Liver (tissue), 9 donors: ENCODE results near the gene MSH3. TPM values are rescaled to one million over a fixed set of nuclear protein-coding genes. Genes with fewer than 3 reads are reported as not detected.
A peak's percentile ranks its signal among the peaks of the same experiment; 100 is the strongest.

ENCODE experiments used
- DNase-seq: peaks from one replicate; pipeline ENCODE4 v3.0.0-alpha.2; 2017; ENCODE audit warnings: low spot score
- H3K27ac ChIP-seq, 2 donors: one replicate each; pipeline ENCODE4 v1.7.0; 2013; ENCODE audit warnings: inconsistent platforms in 2 of 2, low read length in 2 of 2, control low read depth in 1 of 2, low read depth in 1 of 2, mild to moderate bottlenecking in 1 of 2
- H3K27me3 ChIP-seq, 4 donors: one replicate each; pipeline versions ENCODE4 v1.6.1 to v1.7.0; 2013; ENCODE audit warnings: low read length in 3 of 4, inconsistent platforms in 1 of 4, mild to moderate bottlenecking in 1 of 4, moderate library complexity in 1 of 4; ENCODE audit not compliant: control insufficient read depth in 4 of 4, insufficient read depth in 4 of 4
- H3K36me3 ChIP-seq, 4 donors: one replicate each; pipeline versions ENCODE4 v1.6.1 to v1.7.0; 2013; ENCODE audit warnings: low read length in 3 of 4, mild to moderate bottlenecking in 3 of 4, low read depth in 1 of 4, moderate library complexity in 1 of 4; ENCODE audit not compliant: control insufficient read depth in 4 of 4, insufficient read depth in 3 of 4
- H3K4me1 ChIP-seq, 4 donors: one replicate each; pipeline versions ENCODE4 v1.6.1 to v1.7.0; 2013; ENCODE audit warnings: low read length in 3 of 4, mild to moderate bottlenecking in 3 of 4, moderate library complexity in 1 of 4; ENCODE audit not compliant: control insufficient read depth in 4 of 4, insufficient read depth in 4 of 4
- H3K4me3 ChIP-seq, 3 donors: one replicate each; pipeline versions ENCODE4 v1.6.1 to v1.7.0; 2013; ENCODE audit warnings: low read length in 3 of 3, control low read depth in 1 of 3, low read depth in 1 of 3, mild to moderate bottlenecking in 1 of 3
- H3K9ac ChIP-seq, 2 donors: one replicate each; pipeline ENCODE4 v1.7.0; 2013; ENCODE audit warnings: low read length in 2 of 2, mild to moderate bottlenecking in 2 of 2, moderate library complexity in 2 of 2, control low read depth in 1 of 2, low read depth in 1 of 2
- H3K9me3 ChIP-seq, 4 donors: one replicate each; pipeline versions ENCODE4 v1.6.1 to v1.7.0; 2013; ENCODE audit warnings: low read length in 3 of 4; ENCODE audit not compliant: control insufficient read depth in 4 of 4
- ATF3 ChIP-seq: IDR thresholded peaks from 2 replicates; pipeline ENCODE4 v1.6.1; 2016; ENCODE audit warnings: antibody characterized with exemption
- FOXA1 ChIP-seq: IDR thresholded peaks from 2 replicates; pipeline ENCODE4 v1.6.1; 2016; ENCODE audit warnings: antibody characterized with exemption
- FOXA2 ChIP-seq: IDR thresholded peaks from 2 replicates; pipeline ENCODE4 v1.6.1; 2016; ENCODE audit warnings: antibody characterized with exemption
- GABPA ChIP-seq, 2 donors: IDR thresholded peaks in 1 of 2; conservative IDR thresholded peaks in 1 of 2; 2 replicates each; pipeline ENCODE4 v1.6.1; 2016; ENCODE audit warnings: antibody characterized with exemption in 2 of 2, mild to moderate bottlenecking in 1 of 2, moderate library complexity in 1 of 2
- HNF4A ChIP-seq, 2 donors: conservative IDR thresholded peaks; 2 replicates each; pipeline ENCODE4 v1.6.1; 2016; ENCODE audit warnings: antibody characterized with exemption in 2 of 2, mild to moderate bottlenecking in 2 of 2
- HNF4G ChIP-seq: IDR thresholded peaks from 2 replicates; pipeline ENCODE4 v1.6.1; 2016; ENCODE audit warnings: antibody characterized with exemption
- NR2F2 ChIP-seq: IDR thresholded peaks from 2 replicates; pipeline ENCODE4 v1.6.1; 2016; ENCODE audit warnings: antibody characterized with exemption
- RAD21 ChIP-seq, 2 donors: IDR thresholded peaks; 2 replicates each; pipeline ENCODE4 v1.6.1; 2016; ENCODE audit warnings: antibody characterized with exemption in 2 of 2, mild to moderate bottlenecking in 2 of 2
- RXRA ChIP-seq, 2 donors: IDR thresholded peaks; 2 replicates each; pipeline ENCODE4 v1.6.1; 2017 to 2018; ENCODE audit warnings: antibody characterized with exemption in 2 of 2, mild to moderate bottlenecking in 1 of 2
- SP1 ChIP-seq: IDR thresholded peaks from 2 replicates; pipeline ENCODE4 v1.6.1; 2018; ENCODE audit warnings: antibody characterized with exemption, mild to moderate bottlenecking
- TAF1 ChIP-seq: conservative IDR thresholded peaks from 2 replicates; pipeline ENCODE4 v1.6.1; 2016; ENCODE audit warnings: antibody characterized with exemption, mild to moderate bottlenecking
- YY1 ChIP-seq: IDR thresholded peaks from 2 replicates; pipeline ENCODE4 v1.6.1; 2016; ENCODE audit warnings: antibody characterized with exemption, mild to moderate bottlenecking
- ZBTB33 ChIP-seq: IDR thresholded peaks from 2 replicates; pipeline ENCODE4 v1.6.1; 2016; ENCODE audit warnings: antibody characterized with exemption
- WGBS: extraction: QIAGEN DNeasy Blood & Tissue Kit; methylation state at CpG from one replicate; pipeline ENCODE4 v1.1.7; 2013; 5-methylcytosine and 5-hydroxymethylcytosine counted together
- polyA plus RNA-seq, 2 donors: library from polyadenylated mRNA; stranded (reverse) in 1 of 2; unstranded in 1 of 2; fragments of 200-250 nt in 1 of 2; fragments of >200 nt in 1 of 2; fragmentation: Nextera tagmentation in 1 of 2; extraction: Ambion mirVana in 1 of 2; gene quantifications; one replicate each; pipeline versions ENCODE4 v1.2.1 to v1.2.3, GENCODE V29; 2013 to 2015
- total RNA-seq, 2 donors: library from RNA; depleted of rRNA; stranded (reverse); fragments of >200 nt; gene quantifications; one replicate each; pipeline ENCODE4 v1.2.3, GENCODE V29; 2014
- TF ChIP-seq, protein P1 (sequence below): fragments of 150-350 bp; IDR thresholded peaks from 2 replicates; pipeline ENCODE4 v1.5.1; 2017; ENCODE audit warnings: improper control_type of control experiment, low read depth, low read length; ENCODE audit not compliant: missing input control
- TF ChIP-seq, protein P2 (sequence below): IDR thresholded peaks from 2 replicates; pipeline ENCODE4 v1.6.1; 2016; ENCODE audit warnings: antibody characterized with exemption, mild to moderate bottlenecking
- donor health status: healthy.
- donor health status: healthy.
- donor health status: healthy.
- donor health status: healthy.
- donor health status: healthy.

MSH3 gene
- total and polyA plus RNA-seq, 4 donors = 3.0 to 19.1 (median 7.9) TPM

DNA sequence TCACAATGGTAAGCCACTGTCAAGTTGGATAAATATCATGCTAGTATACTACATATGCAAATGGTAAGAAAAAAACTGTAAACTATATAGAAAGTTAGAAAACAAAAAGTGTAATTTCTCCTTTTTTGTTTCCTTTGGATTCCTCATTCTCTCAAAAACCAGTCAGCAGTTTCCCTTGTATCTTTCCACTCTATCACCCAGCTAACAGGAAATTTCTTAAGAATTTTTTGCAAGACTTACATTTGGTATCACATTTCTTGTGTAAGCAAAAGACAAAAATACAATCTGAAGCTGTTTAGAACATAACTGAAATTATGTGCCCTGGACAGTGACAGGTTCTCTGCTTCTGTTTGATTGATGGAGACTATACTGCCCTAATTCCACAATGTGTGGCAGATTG lies 25.2 kb upstream of the MSH3 start:
- no peak for DNase-seq
- TF ChIP-seq, protein P1, sequence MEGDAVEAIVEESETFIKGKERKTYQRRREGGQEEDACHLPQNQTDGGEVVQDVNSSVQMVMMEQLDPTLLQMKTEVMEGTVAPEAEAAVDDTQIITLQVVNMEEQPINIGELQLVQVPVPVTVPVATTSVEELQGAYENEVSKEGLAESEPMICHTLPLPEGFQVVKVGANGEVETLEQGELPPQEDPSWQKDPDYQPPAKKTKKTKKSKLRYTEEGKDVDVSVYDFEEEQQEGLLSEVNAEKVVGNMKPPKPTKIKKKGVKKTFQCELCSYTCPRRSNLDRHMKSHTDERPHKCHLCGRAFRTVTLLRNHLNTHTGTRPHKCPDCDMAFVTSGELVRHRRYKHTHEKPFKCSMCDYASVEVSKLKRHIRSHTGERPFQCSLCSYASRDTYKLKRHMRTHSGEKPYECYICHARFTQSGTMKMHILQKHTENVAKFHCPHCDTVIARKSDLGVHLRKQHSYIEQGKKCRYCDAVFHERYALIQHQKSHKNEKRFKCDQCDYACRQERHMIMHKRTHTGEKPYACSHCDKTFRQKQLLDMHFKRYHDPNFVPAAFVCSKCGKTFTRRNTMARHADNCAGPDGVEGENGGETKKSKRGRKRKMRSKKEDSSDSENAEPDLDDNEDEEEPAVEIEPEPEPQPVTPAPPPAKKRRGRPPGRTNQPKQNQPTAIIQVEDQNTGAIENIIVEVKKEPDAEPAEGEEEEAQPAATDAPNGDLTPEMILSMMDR = no peak
- TF ChIP-seq RAD21 (IDR thresholded peaks at IDR 0.05) (no peak), SP1 (no peak), NR2F2 (no peak)
- TF ChIP-seq, protein P2, sequence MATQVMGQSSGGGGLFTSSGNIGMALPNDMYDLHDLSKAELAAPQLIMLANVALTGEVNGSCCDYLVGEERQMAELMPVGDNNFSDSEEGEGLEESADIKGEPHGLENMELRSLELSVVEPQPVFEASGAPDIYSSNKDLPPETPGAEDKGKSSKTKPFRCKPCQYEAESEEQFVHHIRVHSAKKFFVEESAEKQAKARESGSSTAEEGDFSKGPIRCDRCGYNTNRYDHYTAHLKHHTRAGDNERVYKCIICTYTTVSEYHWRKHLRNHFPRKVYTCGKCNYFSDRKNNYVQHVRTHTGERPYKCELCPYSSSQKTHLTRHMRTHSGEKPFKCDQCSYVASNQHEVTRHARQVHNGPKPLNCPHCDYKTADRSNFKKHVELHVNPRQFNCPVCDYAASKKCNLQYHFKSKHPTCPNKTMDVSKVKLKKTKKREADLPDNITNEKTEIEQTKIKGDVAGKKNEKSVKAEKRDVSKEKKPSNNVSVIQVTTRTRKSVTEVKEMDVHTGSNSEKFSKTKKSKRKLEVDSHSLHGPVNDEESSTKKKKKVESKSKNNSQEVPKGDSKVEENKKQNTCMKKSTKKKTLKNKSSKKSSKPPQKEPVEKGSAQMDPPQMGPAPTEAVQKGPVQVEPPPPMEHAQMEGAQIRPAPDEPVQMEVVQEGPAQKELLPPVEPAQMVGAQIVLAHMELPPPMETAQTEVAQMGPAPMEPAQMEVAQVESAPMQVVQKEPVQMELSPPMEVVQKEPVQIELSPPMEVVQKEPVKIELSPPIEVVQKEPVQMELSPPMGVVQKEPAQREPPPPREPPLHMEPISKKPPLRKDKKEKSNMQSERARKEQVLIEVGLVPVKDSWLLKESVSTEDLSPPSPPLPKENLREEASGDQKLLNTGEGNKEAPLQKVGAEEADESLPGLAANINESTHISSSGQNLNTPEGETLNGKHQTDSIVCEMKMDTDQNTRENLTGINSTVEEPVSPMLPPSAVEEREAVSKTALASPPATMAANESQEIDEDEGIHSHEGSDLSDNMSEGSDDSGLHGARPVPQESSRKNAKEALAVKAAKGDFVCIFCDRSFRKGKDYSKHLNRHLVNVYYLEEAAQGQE = no peak
- H3K9ac ChIP-seq = no peak overlapping the region
- H3K9me3 ChIP-seq = no peaks in the 10 kb centered on the region
- H3K4me1 ChIP-seq = peaks cover 2 to 19% (median 10%) of the 10 kb centered on the region in 4 donors
- no peak overlapping the region for H3K27ac ChIP-seq
- no peak overlapping the region for H3K4me3 ChIP-seq
- no peaks in the 10 kb centered on the region for H3K27me3 ChIP-seq
- H3K36me3 ChIP-seq = peaks cover 0 to 7% (median 0%) of the 10 kb centered on the region in 4 donors

- Histone ChIP-seq H3K9me3 (no peaks in the 10 kb centered on the region), H3K9ac (no peak overlapping the region), H3K27ac (peak overlapping the region; percentile 26 to 31), H3K27me3 (no peaks in the 10 kb centered on the region), H3K4me3 (peak overlapping the region in 1 of 3 donors; percentile 4), H3K36me3 (peaks cover 0 to 10% (median 1%) of the 10 kb centered on the region in 4 donors), H3K4me1 (peaks cover 2 to 19% (median 10%) of the 10 kb centered on the region in 4 donors)
- 58% methylated on average over 11 of the region's 11 CpGs for WGBS
- DNase-seq = no peak
- TF ChIP-seq TAF1 (no peak), FOXA2 (no peak), FOXA1 (no peak), RAD21 (IDR thresholded peaks at IDR 0.05) (peak in 1 of 2 donors; percentile 30), YY1 (no peak), ZBTB33 (no peak), RXRA (IDR thresholded peaks at IDR 0.05) (peak; percentile 20 to 39), SP1 (peak; percentile 81), ATF3 (no peak), HNF4G (no peak), HNF4A (conservative IDR thresholded peaks at IDR 0.05) (peak; percentile 64 to 82), GABPA (IDR thresholded peaks at IDR 0.05 in 1 of 2, conservative IDR thresholded peaks at IDR 0.05 in 1 of 2) (no peak)
- TF ChIP-seq, protein P1 = no peak
- TF ChIP-seq, protein P2 = no peak
Measured at GRCh38 chr5:80631278-80632259, 22.9 kb upstream of the MSH3 start.
